NK-92 (cell line): ENCODE data around the gene GFM1.

Experiments
- DNase-seq: peaks from one replicate; lab custom pipeline; 2025; ENCODE audit not compliant: unreplicated experiment; lab: John Stamatoyannopoulos, UW

GFM1 gene

GRCh38 chr3:158644345-158644908 is at the start of gene GFM1:
Gene GFM1 (plus strand): TSS chr3:158644527. CDS start chr3:158644635, 108 bp downstream.
- DNase-seq = peak; percentile 55

- no peak for DNase-seq
Observed at GRCh38 chr3:158600787-158601186, 43.5 kb upstream of the GFM1 start.

- DNase-seq = no peak
Observed at GRCh38 chr3:158602227-158602626, 42.1 kb upstream of the GFM1 start.

DNA sequence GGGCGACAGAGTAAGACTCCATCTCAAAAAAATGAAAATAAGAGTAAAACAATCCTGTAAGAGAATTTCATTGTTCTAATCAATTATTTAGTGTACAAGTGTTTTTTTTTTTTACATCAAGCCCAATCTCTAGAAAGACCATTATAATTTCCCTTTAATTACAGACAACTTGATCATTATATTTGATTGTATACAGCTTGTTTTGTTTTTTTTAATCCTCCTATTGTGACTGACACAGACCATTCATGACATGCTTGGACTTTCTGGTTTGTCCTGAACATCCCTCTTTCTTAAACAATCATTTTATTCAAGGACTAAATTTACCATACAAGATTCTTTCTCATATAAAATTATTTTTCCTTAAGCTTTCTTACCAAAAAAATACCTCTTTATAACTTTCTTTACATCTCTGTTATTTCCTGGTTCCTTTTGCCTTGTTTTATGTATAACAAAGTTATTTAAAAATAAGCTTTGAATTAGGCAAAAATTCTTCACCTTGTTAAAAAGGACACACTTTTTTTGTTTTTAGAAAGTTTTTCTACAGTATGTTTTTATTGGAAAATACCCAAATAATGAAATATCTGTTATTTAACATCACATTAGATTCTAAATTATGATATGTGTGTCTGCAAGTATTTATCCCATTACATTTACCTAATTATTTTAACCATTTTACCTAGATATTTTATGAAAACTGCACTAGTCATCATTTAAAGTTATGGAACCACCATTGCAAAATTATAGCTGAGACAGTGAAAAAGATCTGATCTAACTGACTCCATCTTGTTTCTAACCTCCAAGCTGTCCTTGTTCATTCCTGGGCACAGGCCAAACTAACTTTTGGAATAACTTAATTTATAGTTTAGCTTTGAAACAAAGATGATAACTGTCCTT is 26.1 kb upstream of the GFM1 start:
- DNase-seq = no peak

DNA sequence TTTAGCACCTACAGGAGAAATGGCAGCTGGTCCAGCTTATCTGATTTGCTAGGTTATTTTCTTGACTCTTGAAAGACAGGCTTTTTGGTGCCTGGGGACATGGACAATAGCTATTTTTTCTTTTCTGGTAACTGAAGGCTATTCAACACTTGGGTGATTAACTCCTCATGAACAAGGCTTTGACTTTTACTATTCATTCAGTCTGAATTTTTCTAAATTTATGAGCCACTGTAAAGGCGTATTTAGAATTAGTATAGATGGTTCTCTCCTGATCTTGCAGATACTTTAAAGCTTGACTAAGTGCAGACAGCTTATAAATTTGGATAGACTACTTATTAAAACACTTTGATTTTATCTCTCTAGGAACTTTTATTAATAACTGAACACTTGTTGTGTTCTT is 18.4 kb upstream of the GFM1 start:
- no peak for DNase-seq

DNA sequence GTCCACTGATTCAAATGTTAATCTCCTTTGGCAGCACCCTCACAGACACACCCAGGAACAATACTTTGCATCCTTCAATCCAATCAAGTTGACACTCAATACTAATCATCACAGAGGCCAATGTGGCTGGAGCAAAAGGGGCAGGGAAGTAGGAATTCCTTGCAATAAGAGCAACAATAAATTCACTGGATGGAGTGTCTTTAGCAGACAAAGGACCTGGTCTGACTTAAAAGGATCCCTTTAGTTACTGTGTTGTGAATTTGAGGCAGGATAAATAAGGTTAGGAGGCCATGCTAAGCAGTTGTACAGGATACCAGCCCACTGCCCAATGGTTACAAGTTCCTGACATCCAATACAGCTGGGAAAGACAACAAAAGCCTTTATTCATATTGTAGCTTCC is 12.3 kb upstream of the GFM1 start:
- no peak for DNase-seq

DNA sequence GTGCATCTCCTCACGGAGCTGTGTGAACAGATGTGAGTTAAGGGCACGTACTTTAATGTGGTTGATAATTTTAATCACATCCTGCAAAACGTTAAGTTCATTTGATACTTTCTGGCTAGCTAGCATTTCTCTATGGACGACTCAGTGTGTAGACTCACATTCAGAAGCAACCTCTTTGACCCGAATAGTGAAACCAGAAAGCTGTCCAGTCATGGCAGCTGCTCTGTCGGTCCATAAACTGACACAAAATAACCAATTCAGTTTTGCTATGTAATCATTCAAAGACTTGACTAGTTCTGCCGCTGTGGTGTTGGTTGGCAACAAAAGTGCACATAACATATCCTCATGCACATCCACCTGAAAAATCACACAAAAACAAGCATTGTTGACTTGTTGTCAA is 3.7 kb upstream of the GFM1 start:
- no peak for DNase-seq

GRCh38 chr3:158642005-158642404 is 2.3 kb upstream of the GFM1 start:
- DNase-seq = no peak

DNA sequence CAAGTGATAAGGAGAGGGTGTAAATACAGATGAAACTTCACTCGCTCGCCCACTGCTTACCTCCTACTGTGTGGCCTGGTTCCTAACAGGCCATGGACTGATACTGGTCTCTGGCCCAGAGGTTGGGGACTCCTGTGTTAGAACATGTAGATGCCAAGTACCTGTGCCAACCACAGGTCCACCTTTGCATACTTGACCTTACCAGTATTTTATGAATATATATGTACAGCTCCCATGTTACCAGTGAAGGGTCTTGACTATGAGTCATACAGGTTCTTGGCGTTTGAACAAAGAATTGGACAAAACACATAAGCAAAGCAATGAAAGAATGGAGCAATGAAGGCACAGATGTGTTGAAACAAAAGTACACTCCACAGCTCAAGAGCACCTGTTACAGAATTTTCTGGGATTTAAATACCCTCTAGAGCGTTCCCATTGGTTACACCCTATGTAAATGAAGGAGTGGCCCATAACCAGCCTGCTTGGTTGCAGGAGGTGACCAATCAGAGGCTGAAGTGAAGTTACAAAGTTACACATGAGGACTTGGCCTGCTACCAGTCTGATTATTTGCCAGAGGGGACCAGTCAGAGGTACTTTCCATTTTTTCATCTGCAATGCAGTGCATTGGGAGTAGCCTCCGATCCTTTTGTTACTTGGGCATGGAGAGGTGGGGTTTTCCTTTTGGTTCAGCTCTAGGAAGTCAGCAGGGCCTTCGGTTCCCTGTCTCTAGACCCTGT is 1.7 kb upstream of the GFM1 start:
- DNase-seq = no peak

DNA sequence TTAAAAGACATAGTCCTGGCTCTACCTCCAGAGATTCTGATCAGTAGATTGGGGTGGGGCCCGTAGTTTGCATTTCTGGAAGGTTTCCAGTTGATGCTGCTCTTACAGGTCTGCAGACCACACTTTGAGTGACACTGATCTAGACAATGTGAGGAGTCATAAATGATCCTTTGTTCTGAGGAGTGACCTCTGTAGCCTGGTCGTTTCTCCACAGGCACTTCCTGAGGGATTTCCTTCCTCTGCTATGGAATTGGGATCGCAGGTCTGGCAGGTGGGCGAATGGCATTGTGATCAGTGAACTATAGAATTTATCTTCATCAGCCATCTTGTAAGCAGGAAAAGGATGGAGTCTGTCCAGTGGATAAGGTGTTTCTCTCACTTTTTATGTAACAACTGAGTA is 5.5 kb downstream of the GFM1 start:
- no peak for DNase-seq

- no peak for DNase-seq
Observed at GRCh38 chr3:158651192-158651591, 6.9 kb downstream of the GFM1 start.

- no peak for DNase-seq
Observed at GRCh38 chr3:158652463-158652862, 8.1 kb downstream of the GFM1 start.

GRCh38 chr3:158658889-158659288 is 14.6 kb downstream of the GFM1 start:
- no peak for DNase-seq

- DNase-seq = no peak
Observed at GRCh38 chr3:158659454-158660237, 15.3 kb downstream of the GFM1 start.

GRCh38 chr3:158660711-158661110 is 16.4 kb downstream of the GFM1 start:
- DNase-seq = no peak

DNA sequence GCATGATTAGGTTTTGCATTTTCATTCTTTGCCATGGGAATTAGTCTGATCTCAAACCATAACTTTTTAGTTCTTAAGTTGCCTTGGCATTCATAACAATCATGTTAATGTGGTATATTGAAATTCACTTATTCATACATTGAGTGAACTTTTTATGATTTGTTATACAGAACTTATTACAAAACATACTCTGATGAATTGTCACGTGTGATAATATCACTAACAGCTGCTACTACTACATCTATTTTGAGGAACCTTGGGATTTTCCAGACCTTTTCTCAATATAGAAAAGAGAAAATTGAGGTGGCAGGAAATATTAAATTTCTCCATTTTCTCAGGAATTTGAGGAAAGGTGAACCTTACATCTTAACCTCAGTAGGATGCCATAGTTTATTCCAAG is 18.9 kb downstream of the GFM1 start:
- no peak for DNase-seq

- DNase-seq = no peak
Observed at GRCh38 chr3:158663832-158664231, 19.5 kb downstream of the GFM1 start.

GRCh38 chr3:158666416-158666815 is 22.1 kb downstream of the GFM1 start:
- DNase-seq = no peak

DNA sequence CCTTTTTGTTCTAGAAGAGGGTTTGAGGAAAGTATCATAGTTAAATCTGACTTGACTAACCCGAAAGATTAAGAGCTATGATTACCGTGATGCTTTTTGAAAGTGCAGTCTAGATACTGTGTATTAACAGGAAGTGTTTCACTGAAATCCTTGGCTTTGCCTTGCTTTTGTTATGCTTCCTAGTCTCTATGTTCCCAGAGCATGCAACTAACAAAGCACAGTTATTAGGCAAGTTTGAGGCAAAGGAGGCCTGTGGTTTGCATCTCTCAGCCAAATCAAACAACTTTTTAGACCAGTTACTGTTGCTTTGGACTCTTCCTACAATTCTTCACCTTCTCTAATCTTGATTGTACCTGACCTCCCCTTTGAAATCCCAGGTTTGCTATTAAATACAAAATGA is 24.2 kb downstream of the GFM1 start:
- DNase-seq = no peak

- no peak for DNase-seq
Observed at GRCh38 chr3:158671821-158672214, 27.5 kb downstream of the GFM1 start.
